Vagina (tissue), 2 donors: ENCODE results near the gene CCHCR1.

Experiments
- POLR2A ChIP-seq, 2 donors: fragments of 450-650 bp; IDR thresholded peaks; one replicate each; pipeline ENCODE4 v1.6.1; 2017; ENCODE audit warnings: antibody characterized with exemption in 2 of 2, mild to moderate bottlenecking in 2 of 2, moderate library complexity in 2 of 2
- POLR2AphosphoS5 ChIP-seq, 2 donors: sonication (generic); formaldehyde crosslinking; IDR thresholded peaks; one replicate each; pipeline ENCODE4 v1.9.0; 2017; ENCODE audit warnings: antibody characterized with exemption in 2 of 2, mild to moderate bottlenecking in 2 of 2, low read depth in 1 of 2; ENCODE audit not compliant: insufficient read depth in 1 of 2
- TF ChIP-seq, protein P1 (sequence below), 3 experiments: fragments of 450-650 bp in 2 of 3; fragments of 200-600 bp in 1 of 3; sonication (generic) in 1 of 3; IDR thresholded peaks; one replicate each; pipeline ENCODE4 v1.5.1; 2017 to 2019; ENCODE audit warnings: antibody characterized with exemption in 3 of 3, mild to moderate bottlenecking in 2 of 3, moderate library complexity in 2 of 3

DNA sequence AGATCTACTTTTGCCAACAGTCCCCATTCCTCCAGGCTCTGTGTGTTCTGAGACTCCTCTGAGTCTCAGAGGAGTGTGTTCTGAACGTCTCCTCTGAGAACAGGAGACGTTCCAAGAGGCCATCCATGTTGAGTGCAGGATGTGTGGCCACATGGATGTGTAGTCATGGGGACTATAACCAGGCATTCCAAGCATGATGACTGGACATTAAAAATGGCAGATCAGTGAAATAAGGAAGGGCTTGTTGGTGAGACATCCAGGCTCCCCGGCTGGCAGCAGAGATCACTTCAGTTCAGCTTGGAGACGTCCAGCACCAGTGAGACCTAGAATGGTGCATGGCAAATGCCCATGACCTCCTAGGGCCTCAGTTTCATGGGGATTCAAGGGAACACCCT is 47.1 kb upstream of the CCHCR1 start:
- TF ChIP-seq, protein P1, sequence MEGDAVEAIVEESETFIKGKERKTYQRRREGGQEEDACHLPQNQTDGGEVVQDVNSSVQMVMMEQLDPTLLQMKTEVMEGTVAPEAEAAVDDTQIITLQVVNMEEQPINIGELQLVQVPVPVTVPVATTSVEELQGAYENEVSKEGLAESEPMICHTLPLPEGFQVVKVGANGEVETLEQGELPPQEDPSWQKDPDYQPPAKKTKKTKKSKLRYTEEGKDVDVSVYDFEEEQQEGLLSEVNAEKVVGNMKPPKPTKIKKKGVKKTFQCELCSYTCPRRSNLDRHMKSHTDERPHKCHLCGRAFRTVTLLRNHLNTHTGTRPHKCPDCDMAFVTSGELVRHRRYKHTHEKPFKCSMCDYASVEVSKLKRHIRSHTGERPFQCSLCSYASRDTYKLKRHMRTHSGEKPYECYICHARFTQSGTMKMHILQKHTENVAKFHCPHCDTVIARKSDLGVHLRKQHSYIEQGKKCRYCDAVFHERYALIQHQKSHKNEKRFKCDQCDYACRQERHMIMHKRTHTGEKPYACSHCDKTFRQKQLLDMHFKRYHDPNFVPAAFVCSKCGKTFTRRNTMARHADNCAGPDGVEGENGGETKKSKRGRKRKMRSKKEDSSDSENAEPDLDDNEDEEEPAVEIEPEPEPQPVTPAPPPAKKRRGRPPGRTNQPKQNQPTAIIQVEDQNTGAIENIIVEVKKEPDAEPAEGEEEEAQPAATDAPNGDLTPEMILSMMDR (IDR thresholded peaks at IDR 0.05) = no peak
- TF ChIP-seq POLR2A (IDR thresholded peaks at IDR 0.05) (no peak), POLR2AphosphoS5 (IDR thresholded peaks at IDR 0.05; ENCODE audit: insufficient read depth in 1 of 2, low read depth in 1 of 2) (no peak)
